ENCODE measurements around the gene HSD11B2. TPM values are rescaled to one million over a fixed set of nuclear protein-coding genes. Genes with fewer than 3 reads are reported as not detected.

The HSD11B2 gene
- total RNA-seq, 1 donor from 2014 or later: 2.2 TPM

GRCh38 chr16:67444259-67445125, 13.6 kb downstream of the HSD11B2 start:
- no peak for ATAC-seq
- TF ChIP-seq CTCF (IDR thresholded peaks at IDR 0.05): no peak
- Histone ChIP-seq H3K9me3 (no peaks in the 10 kb centered on the region), H3K27ac (peak overlapping the region; percentile 45), H3K4me1 (peaks cover 63% of the 10 kb centered on the region), H3K36me3 (peaks cover 57% of the 10 kb centered on the region), H3K4me3 (no peak overlapping the region), H3K27me3 (no peaks in the 10 kb centered on the region)
- intact Hi-C loops (cut with DNase I): no loop called here
- DNase-seq: no peak

GRCh38 chr16:67445126-67445426, 14.2 kb downstream of the HSD11B2 start:
- Histone ChIP-seq H3K27me3 (no peaks in the 10 kb centered on the region), H3K9me3 (no peaks in the 10 kb centered on the region), H3K4me3 (no peak overlapping the region), H3K27ac (no peak overlapping the region), H3K36me3 (peaks cover 59% of the 10 kb centered on the region), H3K4me1 (peaks cover 66% of the 10 kb centered on the region)
- intact Hi-C loops (cut with DNase I): no loop called here
- TF ChIP-seq CTCF (IDR thresholded peaks at IDR 0.05): no peak
- ATAC-seq: no peak
- DNase-seq: no peak

- H3K9me3 ChIP-seq: no peaks in the 10 kb centered on the region
- no peaks in the 10 kb centered on the region for H3K27me3 ChIP-seq
- intact Hi-C loops (cut with DNase I): no loop called here
- H3K4me1 ChIP-seq: peaks cover 66% of the 10 kb centered on the region
- DNase-seq (no peak), ATAC-seq (no peak)
- H3K4me3 ChIP-seq: no peak overlapping the region
- H3K36me3 ChIP-seq: peaks cover 60% of the 10 kb centered on the region
- H3K27ac ChIP-seq: peak overlapping the region; percentile 47
- TF ChIP-seq CTCF (IDR thresholded peaks at IDR 0.05): peak; percentile 5
Observed at GRCh38 chr16:67445441-67445912, 14.6 kb downstream of the HSD11B2 start.

- ATAC-seq (peak; percentile 3), DNase-seq (no peak)
- H3K36me3 ChIP-seq: peaks cover 65% of the 10 kb centered on the region
- peak overlapping the region; percentile 52 for H3K27ac ChIP-seq
- H3K4me1 ChIP-seq: peaks cover 66% of the 10 kb centered on the region
- H3K9me3 ChIP-seq: no peaks in the 10 kb centered on the region
- no peaks in the 10 kb centered on the region for H3K27me3 ChIP-seq
- TF ChIP-seq CTCF (IDR thresholded peaks at IDR 0.05): no peak
- intact Hi-C loops (cut with DNase I): no loop called here
- no peak overlapping the region for H3K4me3 ChIP-seq
Observed at GRCh38 chr16:67445913-67446907, 15.3 kb downstream of the HSD11B2 start.

- H3K4me3 ChIP-seq: no peak overlapping the region
- no peak for ATAC-seq
- H3K36me3 ChIP-seq: peaks cover 68% of the 10 kb centered on the region
- intact Hi-C loops (cut with DNase I): no loop called here
- no peak for DNase-seq
- peaks cover 66% of the 10 kb centered on the region for H3K4me1 ChIP-seq
- no peaks in the 10 kb centered on the region for H3K9me3 ChIP-seq
- H3K27ac ChIP-seq: peak overlapping the region; percentile 52
- TF ChIP-seq CTCF (IDR thresholded peaks at IDR 0.05): no peak
- no peaks in the 10 kb centered on the region for H3K27me3 ChIP-seq
Observed at GRCh38 chr16:67446968-67447507, 16.1 kb downstream of the HSD11B2 start.

All from upper lobe of right lung (tissue), 1 donor.